T1000 (cell line): ENCODE measurements around the gene ZBTB39.
"Not testable (repeated sequence)": the region's sequence is repeated elsewhere in the genome, so short reads cannot be mapped to it uniquely, and the experiment has no call there.

ENCODE experiments used
- DNase-seq: peaks from one replicate; lab custom pipeline; 2025; ENCODE audit warnings: mixed read lengths; lab: John Stamatoyannopoulos, UW

Gene ZBTB39

GRCh38 chr12:57031789-57032188 is 25.4 kb upstream of the ZBTB39 start:
- DNase-seq, result no peak

GRCh38 chr12:57031138-57031725 is 24.9 kb upstream of the ZBTB39 start:
- no peak for DNase-seq

- no peak for DNase-seq
These were observed 23.1 kb upstream of the ZBTB39 start for GRCh38 chr12:57029457-57029856.

DNA sequence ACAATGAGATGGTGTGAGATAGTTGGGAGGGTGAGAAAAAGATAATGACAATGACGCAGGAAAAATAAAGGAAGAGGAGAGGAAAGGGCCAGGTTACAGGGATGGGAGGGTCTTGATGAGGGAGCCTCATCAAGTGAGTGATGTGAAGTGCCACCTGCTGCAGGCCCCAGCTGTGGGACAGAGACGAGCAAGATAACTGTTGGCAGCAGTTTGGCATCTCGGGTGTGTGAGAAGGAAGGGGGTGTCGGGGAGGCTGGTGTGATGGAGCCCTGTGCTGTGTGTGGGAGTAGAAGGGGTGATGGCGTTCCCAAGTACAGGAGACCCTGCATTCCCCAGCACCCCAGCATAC is 21.4 kb upstream of the ZBTB39 start:
- no peak for DNase-seq

DNA sequence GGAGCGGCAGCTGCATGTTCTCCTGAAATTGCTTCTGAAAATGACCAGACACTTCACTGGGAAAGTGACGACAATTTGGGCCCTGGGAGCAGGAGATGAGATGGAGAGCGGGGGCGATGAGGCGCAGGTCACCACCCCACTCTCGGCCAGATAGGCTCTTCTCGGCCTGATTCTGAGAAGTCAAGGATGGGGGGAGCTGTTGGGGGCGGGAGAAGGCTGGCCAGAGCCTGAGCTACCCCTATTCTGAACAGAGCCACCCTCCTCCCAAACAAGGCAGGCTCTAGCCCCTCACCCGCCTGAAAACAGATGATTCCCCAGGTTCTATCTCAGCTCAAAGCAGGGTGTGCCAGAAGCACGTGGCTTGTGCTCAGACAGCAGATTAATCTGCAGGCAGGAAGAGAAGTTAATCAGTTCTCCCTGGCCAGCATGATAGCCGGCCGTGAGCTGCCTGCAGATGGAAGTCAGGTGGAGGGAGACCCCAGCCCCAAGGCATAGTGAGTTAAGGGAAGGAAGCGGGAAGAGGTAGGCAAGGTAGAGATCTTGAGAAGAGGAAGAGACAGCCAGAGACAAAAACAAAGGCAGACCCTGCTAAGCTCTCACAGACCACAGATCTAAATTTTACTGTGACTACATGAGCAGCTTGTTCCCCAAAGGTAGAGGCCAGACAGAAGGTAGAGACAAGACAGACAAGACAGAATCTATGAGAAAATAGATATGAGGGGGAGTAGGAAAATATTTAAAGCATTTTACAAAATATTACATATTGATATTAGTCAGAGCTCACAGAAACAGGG is 20.9 kb upstream of the ZBTB39 start:
- DNase-seq, result no peak

GRCh38 chr12:57025196-57025595 is 18.9 kb upstream of the ZBTB39 start:
- no peak for DNase-seq

- DNase-seq, result not testable (repeated sequence)
These were observed 16.0 kb upstream of the ZBTB39 start for GRCh38 chr12:57022324-57022723.

GRCh38 chr12:57019983-57020719 is 13.8 kb upstream of the ZBTB39 start:
- DNase-seq, result no peak

GRCh38 chr12:57018906-57019305 is 12.6 kb upstream of the ZBTB39 start:
- no peak for DNase-seq

- not testable (repeated sequence) for DNase-seq
These were observed 12.0 kb upstream of the ZBTB39 start for GRCh38 chr12:57018353-57018752.

- no peak for DNase-seq
These were observed 10.0 kb upstream of the ZBTB39 start, which contains the start of gene TAC3 for GRCh38 chr12:57016348-57016747. Gene TAC3, minus strand, starts transcription at chr12:57016529. Its CDS starts 732 bp downstream, at chr12:57015797.

GRCh38 chr12:57012600-57013465 is 6.5 kb upstream of the ZBTB39 start:
- DNase-seq, result no peak

- DNase-seq, result no peak
These were observed 5.4 kb upstream of the ZBTB39 start for GRCh38 chr12:57011438-57012424.

DNA sequence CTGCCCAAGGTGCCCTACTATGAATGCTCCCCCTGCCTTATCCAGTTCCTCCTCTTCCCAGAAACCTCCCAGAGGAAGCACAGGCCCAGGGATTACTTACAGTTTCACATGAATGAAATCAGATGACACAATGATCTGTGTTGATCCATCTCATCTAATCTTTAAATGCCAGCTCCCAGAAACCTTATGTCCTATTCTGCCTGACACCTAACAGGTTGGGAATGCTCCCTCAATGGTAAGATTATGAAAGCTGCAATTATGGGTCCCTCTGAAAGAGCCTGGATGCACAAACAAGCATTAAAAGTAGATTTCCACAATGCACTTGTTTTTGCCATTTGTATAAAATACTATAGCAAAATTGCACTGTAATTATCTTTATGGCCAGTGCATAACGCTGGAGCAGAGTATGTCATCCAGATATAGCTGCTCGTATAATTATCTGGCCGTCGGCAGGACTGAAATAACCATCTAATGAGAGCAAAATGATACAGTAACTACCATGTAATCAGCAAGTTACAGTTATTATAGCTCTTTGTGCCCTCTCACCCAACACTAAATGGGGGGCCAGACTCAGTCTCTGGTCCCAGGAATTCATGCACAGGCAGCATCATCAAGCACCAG is 4.4 kb upstream of the ZBTB39 start:
- no peak for DNase-seq

GRCh38 chr12:57009949-57010626 is 3.7 kb upstream of the ZBTB39 start:
- DNase-seq, result no peak

GRCh38 chr12:57008178-57008577 is 1.8 kb upstream of the ZBTB39 start:
- no peak for DNase-seq

GRCh38 chr12:57006809-57007475 is 596 bp upstream of the ZBTB39 start:
- DNase-seq, result no peak

GRCh38 chr12:57004651-57005050 is 1.7 kb downstream of the ZBTB39 start:
- no peak for DNase-seq

GRCh38 chr12:57003395-57003794 is 3.0 kb downstream of the ZBTB39 start:
- no peak for DNase-seq
